SK-N-SH (cell line): ENCODE measurements around the gene PPIP5K2. TPM values are rescaled to one million over a fixed set of nuclear protein-coding genes. Genes with fewer than 3 reads are reported as not detected.

Experiments used
- CTCF ChIA-PET: fragments of 300-600, 350-600 bp; formaldehyde crosslinking; extraction: SDS; loops from one replicate; lab custom pipeline; 2021; lab: Yijun Ruan, JAX
- POLR2A ChIA-PET: fragments of 350-600 bp; sonication (Branson Sonifier 250); formaldehyde crosslinking; extraction: SDS; loops from one replicate; lab custom pipeline; 2020; ENCODE audit warnings: antibody characterized with exemption, inconsistent platforms; lab: Yijun Ruan, JAX
- DNase-seq: peaks from one replicate; pipeline ENCODE4 v3.0.0; 2012
- H2AFZ ChIP-seq: fragments of 200-600 bp; sonication (generic); 2 replicates; pipeline ENCODE4 v1.8.1; 2016; ENCODE audit warnings: antibody characterized with exemption, mild to moderate bottlenecking, low read depth
- H3F3A ChIP-seq: fragments of 200-600 bp; sonication (generic); replicated peaks from 2 replicates; pipeline ENCODE3; 2016; ENCODE audit warnings: antibody characterized with exemption, mild to moderate bottlenecking; ENCODE audit not compliant: insufficient read depth
- H3K27ac ChIP-seq, 2 experiments: fragments of 200-500 bp in 1 of 2; fragments of 200-600 bp in 1 of 2; sonication (Bioruptor generic) in 1 of 2; sonication (generic), shearing (Covaris generic) in 1 of 2; 2 replicates each; pipeline versions ENCODE4 v1.5.1 to v1.6.1; 2014 to 2016; ENCODE audit warnings: low read depth in 2 of 2, inconsistent platforms in 1 of 2, low read length in 1 of 2, mild to moderate bottlenecking in 1 of 2, mixed read lengths in 1 of 2
- H3K27me3 ChIP-seq: fragments of 200-600 bp; sonication (generic), shearing (Covaris generic); 2 replicates; pipeline ENCODE4 v1.6.1; 2016; ENCODE audit warnings: mixed run types; ENCODE audit not compliant: insufficient read depth
- H3K36me3 ChIP-seq, 2 experiments: fragments of 200-500 bp in 1 of 2; fragments of 200-600 bp in 1 of 2; sonication (Bioruptor generic) in 1 of 2; sonication (generic) in 1 of 2; replicated peaks in 1 of 2; 2 replicates each; pipeline versions ENCODE3 to v1.5.1; 2014 to 2016; ENCODE audit warnings: low read length in 1 of 2, mild to moderate bottlenecking in 1 of 2; ENCODE audit not compliant: insufficient read depth in 2 of 2, control insufficient read depth in 1 of 2
- H3K4me1 ChIP-seq, 2 experiments: fragments of 200-500 bp in 1 of 2; fragments of 200-600 bp in 1 of 2; sonication (Bioruptor generic) in 1 of 2; sonication (generic), shearing (Covaris generic) in 1 of 2; 2 replicates each; pipeline versions ENCODE4 v1.5.1 to v1.6.1; 2014 to 2016; ENCODE audit warnings: low read depth in 1 of 2, low read length in 1 of 2, mixed run types in 1 of 2; ENCODE audit not compliant: insufficient read depth in 2 of 2, control insufficient read depth in 1 of 2
- H3K4me2 ChIP-seq: fragments of 200-600 bp; sonication (generic), shearing (Covaris generic); 2 replicates; pipeline ENCODE4 v1.6.1; 2017; ENCODE audit warnings: mixed run types
- H3K4me3 ChIP-seq, 2 experiments: fragments of 200-500 bp in 1 of 2; fragments of 200-600 bp in 1 of 2; sonication (Bioruptor generic) in 1 of 2; sonication (generic), shearing (Covaris generic) in 1 of 2; 2 replicates each; pipeline versions ENCODE4 v1.5.1 to v1.8.1; 2014 to 2016; ENCODE audit warnings: low read depth in 2 of 2, inconsistent platforms in 1 of 2, low read length in 1 of 2, mild to moderate bottlenecking in 1 of 2, mixed read lengths in 1 of 2, moderate library complexity in 1 of 2
- H3K79me2 ChIP-seq: fragments of 200-600 bp; sonication (generic); 2 replicates; pipeline ENCODE4 v1.8.1; 2017; ENCODE audit warnings: mild to moderate bottlenecking; ENCODE audit not compliant: insufficient read depth
- H3K9ac ChIP-seq: fragments of 200-600 bp; sonication (generic); 2 replicates; pipeline ENCODE4 v1.6.1; 2017; ENCODE audit warnings: mixed run types
- H3K9me2 ChIP-seq: fragments of 200-600 bp; sonication (generic); 2 replicates; pipeline ENCODE4 v1.6.1; 2017; ENCODE audit warnings: mixed run types
- H3K9me3 ChIP-seq: fragments of 200-600 bp; sonication (generic); 2 replicates; pipeline ENCODE4 v1.6.1; 2017; ENCODE audit warnings: mixed run types, mild to moderate bottlenecking, moderate library complexity
- H4K20me1 ChIP-seq: fragments of 200-600 bp; sonication (generic); 2 replicates; pipeline ENCODE4 v1.6.1; 2017; ENCODE audit warnings: mild to moderate bottlenecking, mixed run types; ENCODE audit not compliant: insufficient read depth
- CHD2 ChIP-seq: fragments of 150-350 bp; IDR thresholded peaks from 2 replicates; pipeline ENCODE4 v1.6.1; 2018; ENCODE audit warnings: low read length; ENCODE audit not compliant: partially characterized antibody
- ELF1 ChIP-seq: IDR thresholded peaks from 2 replicates; pipeline ENCODE4 v1.4.0; 2012
- EZH2phosphoT487 ChIP-seq: fragments of 200-600 bp; sonication (generic); IDR thresholded peaks from 2 replicates; pipeline ENCODE4 v1.6.1; 2017; ENCODE audit warnings: low read depth, mixed run types, mild to moderate bottlenecking, antibody characterized with exemption, moderate library complexity, borderline replicate concordance
- FOSL2 ChIP-seq: IDR thresholded peaks from 2 replicates; pipeline ENCODE4 v1.4.0; 2012; ENCODE audit warnings: low read depth, mild to moderate bottlenecking, moderate library complexity, borderline replicate concordance
- FOXJ3 ChIP-seq: sonication (generic); formaldehyde crosslinking; IDR thresholded peaks from 2 replicates; pipeline ENCODE4 v1.5.1; 2020; ENCODE audit warnings: mild to moderate bottlenecking, missing genetic modification reagents
- FOXM1 ChIP-seq: IDR thresholded peaks from 2 replicates; pipeline ENCODE4 v1.4.0; 2012; ENCODE audit warnings: low read depth, mild to moderate bottlenecking
- GABPA ChIP-seq: IDR thresholded peaks from 2 replicates; pipeline ENCODE4 v1.4.0; 2012; ENCODE audit warnings: low read depth, mild to moderate bottlenecking
- GATA2 ChIP-seq: sonication (generic); formaldehyde crosslinking; IDR thresholded peaks from 2 replicates; pipeline ENCODE4 v1.5.0; 2020; ENCODE audit warnings: mild to moderate bottlenecking, missing genetic modification reagents
- JUND ChIP-seq: IDR thresholded peaks from 2 replicates; pipeline ENCODE4 v1.4.0; 2012
- MXI1 ChIP-seq: IDR thresholded peaks from 2 replicates; pipeline ENCODE4 v1.6.1; 2012; ENCODE audit warnings: mild to moderate bottlenecking, low read depth, low read length, improper control_type of control experiment
- POLR2AphosphoS5 ChIP-seq: IDR thresholded peaks from 2 replicates; pipeline ENCODE4 v1.6.1; 2012; ENCODE audit warnings: low read depth, low read length
- RAD21 ChIP-seq: IDR thresholded peaks from 2 replicates; pipeline ENCODE4 v1.6.1; 2012; ENCODE audit warnings: mild to moderate bottlenecking, low read length
- RCOR1 ChIP-seq: fragments of 150-350 bp; IDR thresholded peaks from 2 replicates; pipeline ENCODE4 v1.6.1; 2017; ENCODE audit warnings: antibody characterized with exemption, low read length
- RFX5 ChIP-seq: IDR thresholded peaks from 2 replicates; pipeline ENCODE4 v1.6.1; 2012; ENCODE audit warnings: mild to moderate bottlenecking, improper control_type of control experiment, low read length
- RXRA ChIP-seq: IDR thresholded peaks from 2 replicates; pipeline ENCODE4 v1.4.0; 2012; ENCODE audit warnings: low read depth, mild to moderate bottlenecking, borderline replicate concordance
- SIN3A ChIP-seq: IDR thresholded peaks from 2 replicates; pipeline ENCODE4 v1.6.1; 2012; ENCODE audit warnings: low read depth, mild to moderate bottlenecking, low read length, moderate library complexity, borderline replicate concordance
- SMC3 ChIP-seq: IDR thresholded peaks from 2 replicates; pipeline ENCODE4 v1.6.1; 2012; ENCODE audit warnings: low read depth, low read length, improper control_type of control experiment
- TEAD4 ChIP-seq: IDR thresholded peaks from 2 replicates; pipeline ENCODE4 v1.4.0; 2012; ENCODE audit warnings: mild to moderate bottlenecking, borderline replicate concordance; ENCODE audit not compliant: insufficient read depth
- YY1 ChIP-seq: IDR thresholded peaks from 2 replicates; pipeline ENCODE4 v1.4.0; 2012; ENCODE audit warnings: low read depth, mild to moderate bottlenecking
- WGBS: methylation state at CpG from one replicate; pipeline ENCODE4 v1.1.6; 2017; ENCODE audit warnings: low lambda C conversion rate; 5-methylcytosine and 5-hydroxymethylcytosine counted together
- polyA plus RNA-seq, 3 experiments: library from polyadenylated mRNA; depleted of rRNA; stranded (reverse); fragments of >200 nt; gene quantifications; 2 replicates each; pipeline ENCODE4 v1.2.3, GENCODE V29; 2012
- TF ChIP-seq, protein P1 (sequence below): IDR thresholded peaks from 2 replicates; pipeline ENCODE4; 2012
- TF ChIP-seq, protein P2 (sequence below): IDR thresholded peaks from 2 replicates; pipeline ENCODE4 v1.4.0; 2012; ENCODE audit warnings: low read depth, borderline replicate concordance
- TF ChIP-seq, protein P3 (sequence below): IDR thresholded peaks from 2 replicates; pipeline ENCODE4 v1.4.0; 2012; ENCODE audit warnings: low read depth, borderline replicate concordance
- TF ChIP-seq, protein P4 (sequence below): fragments of 200-600 bp; sonication (generic); IDR thresholded peaks from 2 replicates; pipeline ENCODE4 v1.6.1; 2017; ENCODE audit warnings: antibody characterized with exemption, mild to moderate bottlenecking, moderate library complexity
- TF ChIP-seq, protein P5 (sequence below): fragments of 150-350 bp; IDR thresholded peaks from 2 replicates; pipeline ENCODE4 v1.6.1; 2016; ENCODE audit warnings: mild to moderate bottlenecking, low read depth, low read length

PPIP5K2 gene
- polyA plus RNA-seq (2012; rRNA removed): 18.2 and 24.4 TPM in 2 replicates
- polyA plus RNA-seq (2012; cell fraction: cytosol; rRNA removed): 22.7 and 24.8 TPM in 2 replicates
- 25.8 and 54.9 TPM in 2 replicates for polyA plus RNA-seq (2012; cell fraction: nucleus; rRNA removed)

DNA sequence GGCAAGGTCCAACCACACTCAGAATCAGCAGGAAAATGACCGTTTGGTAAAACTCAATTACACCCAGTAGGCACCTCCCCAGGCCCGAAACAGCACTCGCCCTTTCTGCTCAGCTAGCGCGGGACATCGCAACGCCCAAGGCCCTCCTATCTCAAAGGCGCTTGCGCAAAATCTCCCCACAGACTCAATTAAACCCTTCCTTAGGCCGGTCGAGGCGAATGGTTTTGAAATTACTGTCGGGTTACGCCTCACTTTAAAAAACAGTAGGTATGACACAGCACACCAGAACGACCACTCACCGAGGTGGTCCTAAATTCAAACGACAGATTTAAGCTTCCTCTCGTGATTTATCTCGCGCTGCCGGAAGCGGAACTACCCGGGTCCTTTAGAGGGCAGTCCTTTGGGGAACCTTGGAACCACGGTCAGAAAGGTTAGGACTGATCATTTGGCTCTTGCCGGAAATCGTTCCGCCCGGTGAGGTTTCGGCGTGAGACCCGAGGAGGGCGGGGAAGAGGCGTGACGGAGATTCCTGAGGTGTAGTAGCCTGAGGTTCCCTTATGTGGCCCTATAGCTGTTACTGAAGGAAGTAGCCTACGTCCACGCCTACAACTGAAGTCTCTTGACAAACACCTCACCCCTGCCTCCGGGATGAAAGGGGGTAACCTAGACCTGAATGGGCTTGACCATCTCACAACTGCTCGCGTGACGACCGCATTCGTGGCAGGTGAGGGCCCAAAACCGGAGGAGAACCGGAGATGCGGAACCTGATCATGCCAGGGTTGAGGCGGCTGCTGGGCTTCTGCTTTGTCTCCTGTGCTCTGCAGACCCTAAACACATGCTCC is at the start of gene PPIP5K2, which contains the start of gene GIN1:
Gene PPIP5K2 (plus strand): TSS at position 537 of the 842 bp plus-strand sequence. CDS start 9,289 bp downstream, outside the sequence.
Gene GIN1 (minus strand): TSS at position 374 of the 842 bp plus-strand sequence. CDS start 11,431 bp downstream, outside the sequence.
- peaks cover 81% of the 10 kb centered on the region for H3K79me2 ChIP-seq
- no peaks in the 10 kb centered on the region for H3K27me3 ChIP-seq
- POLR2A ChIA-PET: interaction anchor here (0.8 to 1.0 kb wide), 4 partner anchors 25 to 365 kb away, joined by 3 to 6 read pairs (median 3); partner anchors contain the start of genes MACIR and PAM
- H3K27ac ChIP-seq: peak within 1 kb of the TSS; percentile 96 to 99
- peak within 1 kb of the TSS; percentile 82 to 97 for H3K4me3 ChIP-seq
- H3K9ac ChIP-seq: peak within 1 kb of the TSS; percentile 95
- H3F3A ChIP-seq: peaks cover 11% of the 10 kb centered on the region
- H3K9me2 ChIP-seq: no peaks in the 10 kb centered on the region
- peak within 1 kb of the TSS; percentile 88 for H2AFZ ChIP-seq
- no peaks in the 10 kb centered on the region for H4K20me1 ChIP-seq
- no peaks in the 10 kb centered on the region for H3K9me3 ChIP-seq
- CTCF ChIA-PET: interaction anchor here (0.9 to 2.5 kb wide), 7 partner anchors 19 to 749 kb away, joined by 3 to 13 read pairs (median 3); partner anchors contain the start of gene MACIR
- peak within 1 kb of the TSS; percentile 86 for H3K4me2 ChIP-seq
- peaks cover 0 to 12% of the 10 kb centered on the region in 2 experiments; a peak in 2 of 4 replicates for H3K4me1 ChIP-seq
- peaks cover 6 to 9% of the 10 kb centered on the region in 2 experiments for H3K36me3 ChIP-seq
- 1% methylated on average over 25 of the region's 46 CpGs for WGBS
- DNase-seq: peak; percentile 81
- TF ChIP-seq, protein P1, sequence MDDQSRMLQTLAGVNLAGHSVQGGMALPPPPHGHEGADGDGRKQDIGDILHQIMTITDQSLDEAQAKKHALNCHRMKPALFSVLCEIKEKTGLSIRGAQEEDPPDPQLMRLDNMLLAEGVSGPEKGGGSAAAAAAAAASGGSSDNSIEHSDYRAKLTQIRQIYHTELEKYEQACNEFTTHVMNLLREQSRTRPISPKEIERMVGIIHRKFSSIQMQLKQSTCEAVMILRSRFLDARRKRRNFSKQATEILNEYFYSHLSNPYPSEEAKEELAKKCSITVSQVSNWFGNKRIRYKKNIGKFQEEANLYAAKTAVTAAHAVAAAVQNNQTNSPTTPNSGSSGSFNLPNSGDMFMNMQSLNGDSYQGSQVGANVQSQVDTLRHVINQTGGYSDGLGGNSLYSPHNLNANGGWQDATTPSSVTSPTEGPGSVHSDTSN: peak; percentile 64
- TF ChIP-seq YY1 (no peak; the same call in 1 of the 2 replicates), SIN3A (peak; percentile 78; the same call in 1 of the 2 replicates), CHD2 (peak; percentile 91), SMC3 (no peak), GATA2 (CRISPR knock-in tag) (peak; percentile 49; the same call in 1 of the 2 replicates), RXRA (no peak), RAD21 (no peak), ELF1 (peak; percentile 88), JUND (0 out of 2 replicates have a peak, but pooled peaks have one; percentile 25), FOXM1 (no peak; the same call in 1 of the 2 replicates), FOXJ3 (CRISPR knock-in tag) (no peak), MXI1 (peak; percentile 100), EZH2phosphoT487 (no peak), RFX5 (0 out of 2 replicates have a peak, but pooled peaks have one; percentile 62), FOSL2 (peak; percentile 33; the same call in 1 of the 2 replicates), POLR2AphosphoS5 (peak; percentile 91), RCOR1 (peak; percentile 71), TEAD4 (no peak), GABPA (peak; percentile 100)
- TF ChIP-seq, protein P2, sequence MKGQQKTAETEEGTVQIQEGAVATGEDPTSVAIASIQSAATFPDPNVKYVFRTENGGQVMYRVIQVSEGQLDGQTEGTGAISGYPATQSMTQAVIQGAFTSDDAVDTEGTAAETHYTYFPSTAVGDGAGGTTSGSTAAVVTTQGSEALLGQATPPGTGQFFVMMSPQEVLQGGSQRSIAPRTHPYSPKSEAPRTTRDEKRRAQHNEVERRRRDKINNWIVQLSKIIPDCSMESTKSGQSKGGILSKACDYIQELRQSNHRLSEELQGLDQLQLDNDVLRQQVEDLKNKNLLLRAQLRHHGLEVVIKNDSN: peak; percentile 40; the same call in 1 of the 2 replicates
- TF ChIP-seq, protein P3, sequence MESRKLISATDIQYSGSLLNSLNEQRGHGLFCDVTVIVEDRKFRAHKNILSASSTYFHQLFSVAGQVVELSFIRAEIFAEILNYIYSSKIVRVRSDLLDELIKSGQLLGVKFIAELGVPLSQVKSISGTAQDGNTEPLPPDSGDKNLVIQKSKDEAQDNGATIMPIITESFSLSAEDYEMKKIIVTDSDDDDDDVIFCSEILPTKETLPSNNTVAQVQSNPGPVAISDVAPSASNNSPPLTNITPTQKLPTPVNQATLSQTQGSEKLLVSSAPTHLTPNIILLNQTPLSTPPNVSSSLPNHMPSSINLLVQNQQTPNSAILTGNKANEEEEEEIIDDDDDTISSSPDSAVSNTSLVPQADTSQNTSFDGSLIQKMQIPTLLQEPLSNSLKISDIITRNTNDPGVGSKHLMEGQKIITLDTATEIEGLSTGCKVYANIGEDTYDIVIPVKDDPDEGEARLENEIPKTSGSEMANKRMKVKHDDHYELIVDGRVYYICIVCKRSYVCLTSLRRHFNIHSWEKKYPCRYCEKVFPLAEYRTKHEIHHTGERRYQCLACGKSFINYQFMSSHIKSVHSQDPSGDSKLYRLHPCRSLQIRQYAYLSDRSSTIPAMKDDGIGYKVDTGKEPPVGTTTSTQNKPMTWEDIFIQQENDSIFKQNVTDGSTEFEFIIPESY: peak; percentile 85; the same call in 1 of the 2 replicates
- TF ChIP-seq, protein P4, sequence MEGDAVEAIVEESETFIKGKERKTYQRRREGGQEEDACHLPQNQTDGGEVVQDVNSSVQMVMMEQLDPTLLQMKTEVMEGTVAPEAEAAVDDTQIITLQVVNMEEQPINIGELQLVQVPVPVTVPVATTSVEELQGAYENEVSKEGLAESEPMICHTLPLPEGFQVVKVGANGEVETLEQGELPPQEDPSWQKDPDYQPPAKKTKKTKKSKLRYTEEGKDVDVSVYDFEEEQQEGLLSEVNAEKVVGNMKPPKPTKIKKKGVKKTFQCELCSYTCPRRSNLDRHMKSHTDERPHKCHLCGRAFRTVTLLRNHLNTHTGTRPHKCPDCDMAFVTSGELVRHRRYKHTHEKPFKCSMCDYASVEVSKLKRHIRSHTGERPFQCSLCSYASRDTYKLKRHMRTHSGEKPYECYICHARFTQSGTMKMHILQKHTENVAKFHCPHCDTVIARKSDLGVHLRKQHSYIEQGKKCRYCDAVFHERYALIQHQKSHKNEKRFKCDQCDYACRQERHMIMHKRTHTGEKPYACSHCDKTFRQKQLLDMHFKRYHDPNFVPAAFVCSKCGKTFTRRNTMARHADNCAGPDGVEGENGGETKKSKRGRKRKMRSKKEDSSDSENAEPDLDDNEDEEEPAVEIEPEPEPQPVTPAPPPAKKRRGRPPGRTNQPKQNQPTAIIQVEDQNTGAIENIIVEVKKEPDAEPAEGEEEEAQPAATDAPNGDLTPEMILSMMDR: no peak
- TF ChIP-seq, protein P5, sequence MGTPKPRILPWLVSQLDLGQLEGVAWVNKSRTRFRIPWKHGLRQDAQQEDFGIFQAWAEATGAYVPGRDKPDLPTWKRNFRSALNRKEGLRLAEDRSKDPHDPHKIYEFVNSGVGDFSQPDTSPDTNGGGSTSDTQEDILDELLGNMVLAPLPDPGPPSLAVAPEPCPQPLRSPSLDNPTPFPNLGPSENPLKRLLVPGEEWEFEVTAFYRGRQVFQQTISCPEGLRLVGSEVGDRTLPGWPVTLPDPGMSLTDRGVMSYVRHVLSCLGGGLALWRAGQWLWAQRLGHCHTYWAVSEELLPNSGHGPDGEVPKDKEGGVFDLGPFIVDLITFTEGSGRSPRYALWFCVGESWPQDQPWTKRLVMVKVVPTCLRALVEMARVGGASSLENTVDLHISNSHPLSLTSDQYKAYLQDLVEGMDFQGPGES: peak; percentile 30; the same call in 1 of the 2 replicates
